Esophagus (tissue), 2 donors: ENCODE data around the gene FBXL13. TPM values are rescaled to one million over a fixed set of nuclear protein-coding genes. Genes with fewer than 3 reads are reported as not detected.

Source experiments
- H3K27ac ChIP-seq, 2 donors: one replicate each; pipeline ENCODE4 v1.5.1; 2013; ENCODE audit warnings: low read depth in 2 of 2, mild to moderate bottlenecking in 2 of 2, inconsistent platforms in 1 of 2, low read length in 1 of 2, moderate library complexity in 1 of 2
- H3K27me3 ChIP-seq, 2 donors: one replicate each; pipeline ENCODE4 v1.6.1; 2013; ENCODE audit warnings: low read length in 2 of 2, control low read depth in 1 of 2, mild to moderate bottlenecking in 1 of 2; ENCODE audit not compliant: insufficient read depth in 2 of 2, control insufficient read depth in 1 of 2
- H3K36me3 ChIP-seq, 2 donors: one replicate each; pipeline ENCODE4 v1.6.1; 2013; ENCODE audit warnings: low read length in 1 of 2; ENCODE audit not compliant: control insufficient read depth in 2 of 2, insufficient read depth in 2 of 2
- H3K4me1 ChIP-seq, 2 donors: one replicate each; pipeline ENCODE4 v1.6.1; 2013; ENCODE audit warnings: low read length in 1 of 2; ENCODE audit not compliant: control insufficient read depth in 2 of 2, insufficient read depth in 2 of 2
- H3K4me3 ChIP-seq, 2 donors: one replicate each; pipeline ENCODE4 v1.5.1; 2013; ENCODE audit warnings: low read length in 2 of 2, mild to moderate bottlenecking in 2 of 2, low read depth in 1 of 2, moderate library complexity in 1 of 2
- H3K9me3 ChIP-seq, 2 donors: one replicate each; pipeline ENCODE4 v1.6.1; 2013; ENCODE audit warnings: mild to moderate bottlenecking in 2 of 2, low read depth in 1 of 2, low read length in 1 of 2, moderate library complexity in 1 of 2; ENCODE audit not compliant: control insufficient read depth in 2 of 2, insufficient read depth in 1 of 2
- WGBS, 2 donors: extraction: QIAGEN DNeasy Blood & Tissue Kit; methylation state at CpG; one replicate each; pipeline ENCODE4 v1.1.7; 2013; 5-methylcytosine and 5-hydroxymethylcytosine counted together
- polyA plus RNA-seq, 2 donors: library from polyadenylated mRNA; stranded (reverse); fragments of 200-250 nt; gene quantifications; one replicate each; pipeline ENCODE4 v1.2.3, GENCODE V29; 2013
- donor health status: healthy with polysubstance abuse.
- donor health status: Bipolar disorder and iron deficiency.

The FBXL13 gene
- polyA plus RNA-seq, 2 donors, result 0.08 TPM; not detected in 1

DNA sequence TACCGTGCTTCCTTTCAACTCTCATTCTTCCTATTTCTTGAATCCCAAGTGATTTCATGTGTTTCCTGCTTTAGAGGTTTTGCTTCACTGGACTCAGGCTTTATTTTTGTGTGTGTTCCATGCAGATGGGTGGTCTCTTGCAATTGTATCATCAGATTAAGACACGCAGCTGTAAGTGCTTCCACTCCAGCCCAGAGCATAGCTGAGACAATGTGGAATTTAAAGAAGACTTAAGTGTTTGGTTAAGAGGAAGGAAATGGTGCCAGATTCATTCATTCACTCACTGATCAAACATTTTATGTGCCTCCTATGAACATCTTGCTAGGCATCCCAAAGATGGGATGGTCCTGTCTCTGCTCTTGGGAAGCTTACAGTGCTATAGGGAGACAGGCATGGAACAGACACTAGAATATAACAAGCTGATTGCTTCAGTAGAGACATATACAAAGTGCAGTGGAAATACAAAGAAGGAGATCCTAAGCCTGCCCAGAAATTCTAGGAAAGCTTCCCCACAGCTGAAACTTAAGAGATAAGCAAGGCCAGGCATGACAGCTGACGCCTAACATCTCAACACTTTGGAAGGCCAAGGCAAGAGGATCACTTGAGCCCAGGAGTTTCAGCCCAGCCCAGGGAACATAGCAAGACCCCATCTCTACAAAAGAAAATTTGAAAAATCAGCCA lies 207.9 kb downstream of the FBXL13 start:
- Histone ChIP-seq H3K27ac (no peak overlapping the region), H3K9me3 (no peaks in the 10 kb centered on the region), H3K27me3 (no peaks in the 10 kb centered on the region), H3K36me3 (no peaks in the 10 kb centered on the region), H3K4me1 (no peaks in the 10 kb centered on the region), H3K4me3 (no peak overlapping the region)
- 81 to 85% methylated on average over 3 of the region's 3 CpGs for WGBS, 2 donors

DNA sequence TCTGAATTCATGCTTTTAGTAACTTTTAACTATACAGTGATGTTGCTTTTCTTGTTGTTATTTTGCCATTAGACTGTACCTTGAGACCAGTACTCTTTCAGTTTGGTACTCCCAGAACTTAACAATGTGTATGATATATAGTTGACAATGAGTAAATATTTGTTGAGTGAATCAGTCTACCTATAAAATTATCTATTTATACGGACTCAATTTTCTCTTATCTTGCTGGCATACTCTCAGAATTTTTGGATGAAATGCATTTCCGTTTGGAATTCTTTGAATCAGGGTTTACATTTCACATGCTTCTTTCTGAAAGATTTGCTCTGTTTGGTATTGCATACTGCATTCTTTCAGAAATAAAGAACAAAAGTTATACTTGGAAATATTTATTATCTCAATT lies 209.6 kb downstream of the FBXL13 start:
- H3K36me3 ChIP-seq, result no peaks in the 10 kb centered on the region
- H3K4me3 ChIP-seq, result no peak overlapping the region
- no peak overlapping the region for H3K27ac ChIP-seq
- WGBS, 2 donors, result 52 to 70% methylated on average over 2 of the region's 2 CpGs
- H3K27me3 ChIP-seq, result no peaks in the 10 kb centered on the region
- H3K4me1 ChIP-seq, result no peaks in the 10 kb centered on the region
- H3K9me3 ChIP-seq, result no peaks in the 10 kb centered on the region

DNA sequence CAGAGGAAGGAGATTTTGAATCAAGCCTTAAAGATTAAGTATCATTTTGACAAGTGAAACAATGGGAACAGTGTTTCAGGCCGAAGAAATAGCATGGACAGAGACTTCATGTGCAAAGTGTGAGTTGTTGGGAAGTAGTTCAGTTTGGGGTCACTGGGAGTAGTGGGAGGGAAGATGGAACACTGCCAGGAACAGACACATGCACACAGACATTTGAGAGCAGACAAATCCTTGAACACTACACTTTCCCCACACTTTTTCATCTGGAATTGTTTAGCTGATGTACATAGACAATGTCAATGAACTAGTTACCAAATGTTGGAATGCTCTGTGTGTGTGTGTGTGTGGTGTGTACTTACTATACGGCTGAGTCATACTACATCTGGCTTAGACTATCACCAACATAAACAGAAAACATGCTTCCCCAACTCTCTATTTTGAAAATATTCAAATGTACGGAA lies 214.2 kb downstream of the FBXL13 start:
- Histone ChIP-seq H3K9me3 (no peaks in the 10 kb centered on the region), H3K27ac (no peak overlapping the region), H3K27me3 (no peaks in the 10 kb centered on the region), H3K4me3 (no peak overlapping the region), H3K4me1 (no peaks in the 10 kb centered on the region), H3K36me3 (no peaks in the 10 kb centered on the region)
- 47 to 52% methylated on average over 3 of the region's 3 CpGs for WGBS, 2 donors

DNA sequence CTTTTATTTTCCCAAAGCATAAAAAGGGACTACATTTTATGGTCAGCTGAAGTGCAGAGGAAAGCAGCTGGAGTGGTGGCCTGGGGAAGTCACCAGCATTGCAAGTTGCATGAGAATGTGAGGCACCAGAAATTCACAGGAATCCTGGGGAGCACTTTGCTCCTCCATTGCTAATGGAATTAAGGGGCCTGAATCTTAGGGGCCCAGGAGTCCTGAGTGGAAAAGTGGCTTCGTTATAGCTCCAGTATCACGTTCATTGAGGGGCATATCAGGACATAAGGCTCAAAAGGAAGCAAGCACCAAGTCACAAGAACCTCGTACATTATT lies 214.8 kb downstream of the FBXL13 start:
- H3K4me3 ChIP-seq, result no peak overlapping the region
- WGBS, 2 donors, result 87 to 90% methylated on average over 3 of the region's 3 CpGs
- H3K4me1 ChIP-seq, result no peaks in the 10 kb centered on the region
- no peak overlapping the region for H3K27ac ChIP-seq
- no peaks in the 10 kb centered on the region for H3K27me3 ChIP-seq
- no peaks in the 10 kb centered on the region for H3K9me3 ChIP-seq
- H3K36me3 ChIP-seq, result no peaks in the 10 kb centered on the region

DNA sequence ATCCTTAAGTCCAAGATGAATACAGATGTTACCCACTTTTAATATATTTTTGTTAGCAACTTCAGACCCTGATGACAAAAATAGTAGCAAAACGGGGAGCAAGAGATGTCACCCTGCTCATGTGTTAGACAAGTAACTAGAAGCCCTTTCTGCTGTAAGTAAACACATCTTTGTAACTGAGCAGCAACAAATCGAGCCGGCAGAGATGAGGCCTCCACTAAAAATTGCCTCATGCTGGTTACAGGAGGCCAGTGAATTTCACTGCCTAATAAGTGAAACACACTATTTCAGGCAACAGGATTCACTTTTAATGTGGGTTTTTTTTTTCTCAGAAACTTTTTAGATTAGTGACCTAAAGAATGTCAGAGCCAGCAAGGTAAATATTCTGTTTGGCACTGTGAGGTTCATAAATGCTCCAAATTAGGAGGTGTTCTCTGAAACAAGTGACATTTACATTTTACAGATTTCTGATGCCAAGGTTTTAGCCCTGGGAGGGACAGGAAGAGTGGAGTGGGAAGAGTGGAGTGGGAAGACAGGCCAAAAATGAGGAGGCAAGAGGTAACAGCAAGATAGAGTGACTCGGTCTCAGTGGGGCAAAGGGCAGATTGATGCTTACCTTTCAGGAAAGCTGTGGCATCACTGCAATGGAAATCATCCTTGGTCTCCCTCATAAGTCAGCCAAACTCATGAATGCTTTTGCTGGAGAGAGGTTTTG lies 215.4 kb downstream of the FBXL13 start:
- Histone ChIP-seq H3K27ac (peak overlapping the region in 1 of 2 donors; percentile 31), H3K36me3 (no peaks in the 10 kb centered on the region), H3K4me1 (no peaks in the 10 kb centered on the region), H3K4me3 (no peak overlapping the region), H3K27me3 (no peaks in the 10 kb centered on the region), H3K9me3 (no peaks in the 10 kb centered on the region)
- WGBS, 2 donors, result 49 to 54% methylated on average over 4 of the region's 4 CpGs

DNA sequence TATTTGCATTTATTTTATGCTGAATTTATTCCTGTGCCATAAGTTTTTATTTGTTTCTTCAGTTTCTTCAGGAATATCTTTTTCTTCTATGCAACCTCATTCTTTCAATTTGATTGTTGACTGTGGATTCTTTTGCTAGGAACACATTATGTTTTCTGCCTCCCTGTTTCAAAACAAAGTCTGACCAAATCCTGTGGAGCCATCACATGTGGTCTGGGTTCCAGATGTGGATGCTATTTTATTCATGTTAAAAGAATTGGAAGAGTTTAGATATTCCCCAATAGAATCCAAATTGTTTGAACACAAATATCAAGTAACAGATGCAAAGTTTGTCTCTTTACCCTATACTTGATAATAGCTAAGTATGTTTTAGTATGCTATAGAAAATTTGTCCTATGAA lies 218.6 kb downstream of the FBXL13 start:
- H3K27me3 ChIP-seq, result no peaks in the 10 kb centered on the region
- H3K4me3 ChIP-seq, result no peak overlapping the region
- H3K36me3 ChIP-seq, result no peaks in the 10 kb centered on the region
- H3K9me3 ChIP-seq, result no peaks in the 10 kb centered on the region
- no peak overlapping the region for H3K27ac ChIP-seq
- H3K4me1 ChIP-seq, result no peaks in the 10 kb centered on the region

DNA sequence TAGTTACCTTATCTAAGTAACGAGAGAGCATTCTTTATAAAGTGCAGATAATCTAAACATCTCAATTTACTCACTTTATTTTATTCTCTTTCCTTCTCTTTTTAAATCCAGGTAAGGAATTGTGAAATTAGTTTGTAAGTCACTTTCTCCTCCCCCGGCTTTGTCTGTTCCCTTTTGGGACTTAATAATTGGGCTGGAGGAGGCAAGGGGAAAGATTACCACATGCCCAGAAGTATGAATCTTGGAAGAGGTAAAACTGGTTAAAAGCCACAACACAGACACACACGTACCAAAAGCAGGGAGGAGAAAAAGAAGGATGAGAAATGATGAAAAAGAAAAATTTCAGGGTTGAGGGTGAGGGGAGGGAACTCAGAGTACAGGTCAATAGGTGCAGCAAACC lies 225.1 kb downstream of the FBXL13 start:
- no peaks in the 10 kb centered on the region for H3K27me3 ChIP-seq
- H3K36me3 ChIP-seq, result no peaks in the 10 kb centered on the region
- 81 to 86% methylated on average over 3 of the region's 3 CpGs for WGBS, 2 donors
- H3K27ac ChIP-seq, result no peak overlapping the region
- H3K4me1 ChIP-seq, result no peaks in the 10 kb centered on the region
- H3K4me3 ChIP-seq, result no peak overlapping the region
- no peaks in the 10 kb centered on the region for H3K9me3 ChIP-seq

DNA sequence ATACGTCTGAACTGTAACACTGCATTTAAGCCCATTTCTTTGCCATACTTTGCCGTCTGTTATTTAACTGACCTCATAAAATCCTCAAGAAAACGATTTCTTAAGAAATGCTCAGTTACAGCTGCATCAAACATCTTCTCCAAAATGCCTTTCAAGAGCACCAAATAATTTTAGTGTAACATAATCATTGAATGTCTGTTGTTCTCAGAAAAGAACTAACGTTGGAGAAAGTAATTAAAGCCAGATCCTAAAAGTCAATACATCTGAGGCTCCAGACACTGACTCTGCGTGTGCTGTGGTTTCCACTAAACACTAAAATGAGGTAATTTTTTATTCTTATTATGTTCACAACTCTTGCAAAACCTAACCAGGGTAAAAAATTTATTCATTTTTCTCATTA lies 225.5 kb downstream of the FBXL13 start:
- WGBS, 2 donors, result 75 to 82% methylated on average over 5 of the region's 5 CpGs

DNA sequence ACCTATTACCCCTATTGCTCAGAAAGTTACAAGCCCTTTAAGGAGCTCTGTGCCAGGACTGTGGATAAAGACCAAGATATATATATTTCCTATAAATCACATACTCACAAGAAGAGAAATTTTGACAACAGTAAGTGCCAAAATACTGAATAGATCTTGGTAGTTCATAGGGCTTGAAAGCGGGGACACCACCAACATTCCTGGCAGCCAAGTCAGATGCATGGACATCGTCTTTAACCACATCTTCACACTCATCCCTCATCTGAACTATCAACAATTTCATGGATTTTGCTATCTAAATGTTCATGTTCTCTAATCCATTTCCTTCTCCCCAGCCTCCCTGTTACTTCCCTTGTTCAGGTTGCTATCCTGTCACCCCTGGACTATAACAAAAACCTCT lies 229.2 kb downstream of the FBXL13 start:
- H3K9me3 ChIP-seq, result no peaks in the 10 kb centered on the region
- WGBS, 2 donors, result 94 to 96% methylated on average over 2 of the region's 2 CpGs
- H3K4me3 ChIP-seq, result no peak overlapping the region
- no peaks in the 10 kb centered on the region for H3K27me3 ChIP-seq
- H3K4me1 ChIP-seq, result no peaks in the 10 kb centered on the region
- H3K27ac ChIP-seq, result no peak overlapping the region
- H3K36me3 ChIP-seq, result no peaks in the 10 kb centered on the region

More for the DNA sequence above, 225.5 kb downstream of the FBXL13 start:
- no peak overlapping the region for H3K4me3 ChIP-seq
- H3K9me3 ChIP-seq, result no peaks in the 10 kb centered on the region
- H3K27me3 ChIP-seq, result no peaks in the 10 kb centered on the region
- H3K4me1 ChIP-seq, result no peaks in the 10 kb centered on the region
- no peaks in the 10 kb centered on the region for H3K36me3 ChIP-seq
- no peak overlapping the region for H3K27ac ChIP-seq

DNA sequence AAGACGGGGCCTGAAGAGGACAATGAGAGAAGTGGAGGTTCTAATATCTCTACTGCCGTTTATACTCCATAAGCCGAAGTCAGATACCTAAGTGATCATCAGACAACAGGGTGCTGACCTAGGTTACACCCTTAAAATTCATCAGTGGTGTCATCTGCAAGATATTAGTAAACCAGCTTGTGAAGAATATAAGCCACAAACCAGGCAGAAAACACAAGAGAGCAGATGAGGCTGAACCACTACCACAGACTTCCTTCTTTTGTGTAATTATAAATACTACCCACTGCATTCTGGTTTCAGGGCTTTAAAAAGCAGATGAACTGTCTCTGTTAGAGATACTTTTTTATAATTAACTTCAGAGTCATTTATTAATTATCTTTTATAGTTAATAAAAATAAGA lies 230.7 kb downstream of the FBXL13 start:
- no peaks in the 10 kb centered on the region for H3K4me1 ChIP-seq
- WGBS, 2 donors, result 86 to 87% methylated on average over 3 of the region's 3 CpGs
- H3K9me3 ChIP-seq, result no peaks in the 10 kb centered on the region
- H3K27me3 ChIP-seq, result no peaks in the 10 kb centered on the region
- no peak overlapping the region for H3K4me3 ChIP-seq
- H3K27ac ChIP-seq, result no peak overlapping the region
- no peaks in the 10 kb centered on the region for H3K36me3 ChIP-seq
